Stimulated activated CD8-positive, alpha-beta memory T cell treated with anti-CD3 and anti-CD28 coated beads, Interleukin-12 subunit alpha, Interleukin-12 subunit beta, amount 100 ng/mL, for 24 hours (primary cell): ENCODE measurements around the gene MLLT10.
"Not testable (repeated sequence)": the region's sequence is repeated elsewhere in the genome, so short reads cannot be mapped to it uniquely, and the experiment has no call there.

ENCODE experiments used
- DNase-seq: peaks from one replicate; pipeline ENCODE4 v3.0.0-alpha.2; 2020; ENCODE audit errors: extremely low read depth

MLLT10 gene

GRCh38 chr10:21579291-21579690 lies 45.3 kb downstream of the MLLT10 start:
- no peak for DNase-seq

- not testable (repeated sequence) for DNase-seq
Observed at GRCh38 chr10:21581421-21581834, 47.4 kb downstream of the MLLT10 start.

GRCh38 chr10:21584834-21585530 lies 51.0 kb downstream of the MLLT10 start:
- no peak for DNase-seq

- DNase-seq: no peak
Observed at GRCh38 chr10:21587391-21587790, 53.4 kb downstream of the MLLT10 start.

GRCh38 chr10:21588159-21588558 lies 54.1 kb downstream of the MLLT10 start:
- not testable (repeated sequence) for DNase-seq

GRCh38 chr10:21593986-21594385 lies 60.0 kb downstream of the MLLT10 start:
- no peak for DNase-seq

- DNase-seq: no peak
Observed at GRCh38 chr10:21599582-21599981, 65.5 kb downstream of the MLLT10 start.

- DNase-seq: no peak
Observed at GRCh38 chr10:21600804-21601433, 66.9 kb downstream of the MLLT10 start.

GRCh38 chr10:21602313-21602712 lies 68.3 kb downstream of the MLLT10 start:
- DNase-seq: no peak

GRCh38 chr10:21603721-21604120 lies 69.7 kb downstream of the MLLT10 start:
- DNase-seq: no peak

- no peak for DNase-seq
Observed at GRCh38 chr10:21604651-21605050, 70.6 kb downstream of the MLLT10 start.

- DNase-seq: no peak
Observed at GRCh38 chr10:21607907-21608306, 73.9 kb downstream of the MLLT10 start.

- DNase-seq: no peak
Observed at GRCh38 chr10:21614000-21614399, 80.0 kb downstream of the MLLT10 start.

- no peak for DNase-seq
Observed at GRCh38 chr10:21617267-21617666, 83.2 kb downstream of the MLLT10 start.

- no peak for DNase-seq
Observed at GRCh38 chr10:21623291-21623690, 89.3 kb downstream of the MLLT10 start.

GRCh38 chr10:21624421-21624820 lies 90.4 kb downstream of the MLLT10 start:
- DNase-seq: not testable (repeated sequence)

GRCh38 chr10:21624951-21625350 lies 90.9 kb downstream of the MLLT10 start:
- DNase-seq: no peak

GRCh38 chr10:21625623-21626229 lies 91.7 kb downstream of the MLLT10 start:
- DNase-seq: no peak

- no peak for DNase-seq
Observed at GRCh38 chr10:21626457-21627161, 92.6 kb downstream of the MLLT10 start.

GRCh38 chr10:21627331-21627730 lies 93.3 kb downstream of the MLLT10 start:
- no peak for DNase-seq

- no peak for DNase-seq
Observed at GRCh38 chr10:21628023-21628422, 94.0 kb downstream of the MLLT10 start.

GRCh38 chr10:21628645-21629044 lies 94.6 kb downstream of the MLLT10 start:
- not testable (repeated sequence) for DNase-seq
